H1 (cell line): ENCODE results near the gene TOMM40. TPM values are rescaled to one million over a fixed set of nuclear protein-coding genes. Genes with fewer than 3 reads are reported as not detected.
A peak's percentile ranks its signal among the peaks of the same experiment; 100 is the strongest.
"Not testable (repeated sequence)": the region's sequence is repeated elsewhere in the genome, so short reads cannot be mapped to it uniquely, and the experiment has no call there.

Experiments
- CTCF ChIA-PET: fragments of 300-600 bp; sonication (Branson Sonifier 250); formaldehyde crosslinking; loops from one replicate; lab custom pipeline; 2021; ENCODE audit not compliant: partially characterized antibody; lab: Charles Lee
- POLR2A ChIA-PET: fragments of 300-600 bp; sonication (Branson Sonifier 250); formaldehyde crosslinking; loops from one replicate; lab custom pipeline; 2021; ENCODE audit warnings: inconsistent platforms; ENCODE audit not compliant: partially characterized antibody; lab: Charles Lee
- DNase-seq, 2 experiments: peaks; one replicate each; pipeline versions ENCODE4 v3.0.0 to v3.0.0-alpha.2; 2010 to 2022; ENCODE audit warnings: low spot score in 2 of 2, low read depth in 1 of 2, mixed read lengths in 1 of 2
- FAIRE-seq: peaks from 2 replicates; lab custom pipeline; 2011; peaks lifted over from hg19 to GRCh38; lab: Jason Lieb, UNC
- H2AFZ ChIP-seq: 2 replicates; pipeline ENCODE4 v1.8.1; 2012; ENCODE audit warnings: low read length, inconsistent platforms
- H2AK5ac ChIP-seq: 2 replicates; pipeline ENCODE4 v1.6.1; 2013; ENCODE audit warnings: low read depth, low read length
- H2BK120ac ChIP-seq: replicated peaks from 2 replicates; pipeline ENCODE3; 2013; ENCODE audit warnings: low read depth, low read length, inconsistent platforms
- H2BK12ac ChIP-seq: 2 replicates; pipeline ENCODE4 v1.6.1; 2013; ENCODE audit warnings: low read depth, low read length
- H2BK15ac ChIP-seq: 2 replicates; pipeline ENCODE4 v1.6.1; 2013; ENCODE audit warnings: low read length
- H2BK20ac ChIP-seq: 2 replicates; pipeline ENCODE4 v1.6.1; 2013; ENCODE audit warnings: low read length
- H2BK5ac ChIP-seq: 2 replicates; pipeline ENCODE4 v1.6.1; 2013; ENCODE audit warnings: low read depth, low read length
- H3K14ac ChIP-seq: 2 replicates; pipeline ENCODE4 v1.6.1; 2013; ENCODE audit warnings: inconsistent platforms; ENCODE audit not compliant: insufficient read length
- H3K18ac ChIP-seq: 2 replicates; pipeline ENCODE4 v1.6.1; 2013; ENCODE audit warnings: low read length; ENCODE audit errors: extremely low read depth
- H3K23ac ChIP-seq: 2 replicates; pipeline ENCODE4 v1.6.1; 2013; ENCODE audit warnings: inconsistent platforms; ENCODE audit not compliant: insufficient read length
- H3K23me2 ChIP-seq: 2 replicates; pipeline ENCODE4 v1.6.1; 2013; ENCODE audit warnings: low read depth, low read length
- H3K27ac ChIP-seq: 2 replicates; pipeline ENCODE4 v1.6.1; 2011; ENCODE audit warnings: low read depth, low read length, inconsistent platforms
- H3K27me3 ChIP-seq, 4 experiments: replicated peaks in 1 of 4; 1 replicate in 1 of 4; 2 replicates in 3 of 4; pipeline versions ENCODE4 v1.6.1 to v1.8.1; 2011 to 2013; ENCODE audit warnings: low read length in 3 of 4, mild to moderate bottlenecking in 3 of 4, inconsistent platforms in 2 of 4, mixed read lengths in 2 of 4, moderate library complexity in 1 of 4; ENCODE audit not compliant: control insufficient read depth in 3 of 4, insufficient read depth in 3 of 4; ENCODE audit errors: extremely low read depth in 1 of 4
- H3K36me3 ChIP-seq, 4 experiments: 2 replicates each; pipeline versions ENCODE4 v1.6.1 to v1.8.1; 2011 to 2013; ENCODE audit warnings: mild to moderate bottlenecking in 4 of 4, low read length in 3 of 4, moderate library complexity in 2 of 4, control low read depth in 1 of 4, inconsistent platforms in 1 of 4; ENCODE audit not compliant: insufficient read depth in 4 of 4, control insufficient read depth in 2 of 4
- H3K4ac ChIP-seq: replicated peaks from 2 replicates; pipeline ENCODE3; 2013; ENCODE audit warnings: low read length, low read depth, mixed read lengths, inconsistent platforms; ENCODE audit not compliant: insufficient read length
- H3K4me1 ChIP-seq, 4 experiments: replicated peaks in 1 of 4; 1 replicate in 1 of 4; 2 replicates in 3 of 4; pipeline versions ENCODE4 v1.6.1 to v1.8.1; 2011 to 2013; ENCODE audit warnings: low read length in 3 of 4, inconsistent platforms in 2 of 4, mixed read lengths in 1 of 4; ENCODE audit not compliant: insufficient read depth in 4 of 4, control insufficient read depth in 3 of 4
- H3K4me2 ChIP-seq, 2 experiments: 2 replicates each; pipeline versions ENCODE4 v1.6.1 to v1.8.1; 2011 to 2013; ENCODE audit warnings: low read depth in 2 of 2, low read length in 2 of 2, control low read depth in 1 of 2, inconsistent platforms in 1 of 2, mild to moderate bottlenecking in 1 of 2; ENCODE audit not compliant: insufficient read depth in 1 of 2
- H3K4me3 ChIP-seq, 4 experiments: fragments of 200-600, 300-600 bp in 1 of 4; sonication (generic), shearing (Covaris generic), sonication (Bioruptor Twin) in 1 of 4; 2 replicates each; pipeline versions ENCODE4 v1.5.1 to v1.8.1; 2011 to 2016; ENCODE audit warnings: low read length in 4 of 4, low read depth in 3 of 4, control low read depth in 2 of 4, inconsistent platforms in 2 of 4, mild to moderate bottlenecking in 2 of 4, mixed read lengths in 1 of 4, moderate library complexity in 1 of 4; ENCODE audit not compliant: insufficient read depth in 2 of 4; ENCODE audit errors: extremely low read depth in 1 of 4
- H3K56ac ChIP-seq: replicated peaks from 2 replicates; pipeline ENCODE3; 2013; ENCODE audit warnings: low read depth, mild to moderate bottlenecking, mixed read lengths, low read length, inconsistent platforms; ENCODE audit not compliant: insufficient read length
- H3K79me1 ChIP-seq: 2 replicates; pipeline ENCODE4 v1.6.1; 2013; ENCODE audit warnings: low read depth, low read length, control low read depth
- H3K79me2 ChIP-seq, 2 experiments: 2 replicates each; pipeline versions ENCODE4 v1.6.1 to v1.8.1; 2012 to 2013; ENCODE audit warnings: low read length in 2 of 2, mild to moderate bottlenecking in 2 of 2, inconsistent platforms in 1 of 2; ENCODE audit not compliant: insufficient read depth in 2 of 2, control insufficient read depth in 1 of 2
- H3K9ac ChIP-seq, 4 experiments: replicated peaks in 1 of 4; 1 replicate in 1 of 4; 2 replicates in 3 of 4; pipeline versions ENCODE4 v1.6.1 to v1.8.1; 2011 to 2013; ENCODE audit warnings: low read depth in 3 of 4, low read length in 3 of 4, control low read depth in 2 of 4, mild to moderate bottlenecking in 2 of 4, moderate library complexity in 2 of 4, inconsistent platforms in 1 of 4; ENCODE audit errors: extremely low read depth in 1 of 4
- H3K9me3 ChIP-seq, 2 experiments: 2 replicates each; pipeline versions ENCODE4 v1.6.1 to v1.8.1; 2012 to 2013; ENCODE audit warnings: mild to moderate bottlenecking in 2 of 2, moderate library complexity in 2 of 2, control low read depth in 1 of 2, inconsistent platforms in 1 of 2, low read depth in 1 of 2, low read length in 1 of 2, mixed read lengths in 1 of 2; ENCODE audit not compliant: insufficient read depth in 2 of 2
- H4K20me1 ChIP-seq, 2 experiments: replicated peaks in 1 of 2; 2 replicates each; pipeline versions ENCODE3 to v1.8.1; 2011 to 2013; ENCODE audit warnings: inconsistent platforms in 2 of 2, low read length in 2 of 2, mild to moderate bottlenecking in 1 of 2; ENCODE audit not compliant: insufficient read depth in 2 of 2, control insufficient read depth in 1 of 2
- H4K5ac ChIP-seq: 2 replicates; pipeline ENCODE4 v1.6.1; 2013; ENCODE audit warnings: low read length, low read depth, mixed read lengths, inconsistent platforms; ENCODE audit not compliant: insufficient read length
- H4K8ac ChIP-seq: 2 replicates; pipeline ENCODE4 v1.8.0; 2013; ENCODE audit warnings: mild to moderate bottlenecking, moderate library complexity, low read length, inconsistent platforms; ENCODE audit not compliant: insufficient read depth; ENCODE audit errors: extremely low read depth
- H4K91ac ChIP-seq: replicated peaks from 2 replicates; pipeline ENCODE3; 2013; ENCODE audit warnings: low read length, mixed read lengths, inconsistent platforms; ENCODE audit not compliant: insufficient read length
- POLR2A ChIP-seq, 2 experiments: IDR thresholded peaks; 1 replicate in 1 of 2; 2 replicates in 1 of 2; pipeline ENCODE4 v1.6.1; 2011; ENCODE audit warnings: low read depth in 2 of 2, low read length in 2 of 2, mild to moderate bottlenecking in 2 of 2; ENCODE audit errors: control extremely low read depth in 1 of 2
- whole genome bisulfite sequencing, 2 experiments: shearing (Covaris generic) in 1 of 2; methylation state at CpG; one replicate each; pipeline versions ENCODE4 v1.1.6 to v1.1.7; 2013 to 2015; ENCODE audit warnings: low lambda C conversion rate in 2 of 2, mixed read lengths in 2 of 2, inconsistent platforms in 1 of 2, low coverage in 1 of 2, missing lambda C conversion rate in 1 of 2; ENCODE audit not compliant: insufficient replicate concordance in 2 of 2, insufficient coverage in 1 of 2, insufficient read length in 1 of 2; ENCODE audit errors: extremely low coverage in 1 of 2, missing lambda C conversion rate in 1 of 2; 5-methylcytosine and 5-hydroxymethylcytosine counted together
- polyA plus RNA-seq, 7 experiments: library from polyadenylated mRNA; depleted of rRNA in 3 of 7; stranded (reverse) in 5 of 7; unstranded in 2 of 7; fragments of >200 nt in 5 of 7; fragments of 200-250 nt in 2 of 7; gene quantifications; 1 replicate in 5 of 7; 2 replicates in 1 of 7; 4 replicates in 1 of 7; pipeline versions ENCODE4 v1.2.1 to v1.2.3, GENCODE V29; 2011 to 2013; ENCODE audit warnings: missing spikeins in 2 of 7, mixed read lengths in 2 of 7
- total RNA-seq: library from RNA; stranded (reverse); fragmentation: NEBNext Ultra II Directional; extraction: Animal tissue kit (Norgen Biotek cat#: 25700); gene quantifications from 2 replicates; pipeline ENCODE4 v1.2.1, GENCODE V29; 2021

The TOMM40 gene
- total and polyA plus RNA-seq, 2 of the 8 experiments (the other 6 are each of a cell fraction or from before 2014, with no cell fraction given), result 154 to 179 TPM

GRCh38 chr19:44926245-44927077 lies 35.4 kb downstream of the TOMM40 start:
- not testable (repeated sequence) for FAIRE-seq, H3K9ac ChIP-seq

More at GRCh38 chr19:44926245-44927077, 35.4 kb downstream of the TOMM40 start:
- H3K14ac ChIP-seq, H4K20me1 ChIP-seq, H3K9me3 ChIP-seq, H3K27ac ChIP-seq, H3K56ac ChIP-seq, H3K23ac ChIP-seq, H2BK120ac ChIP-seq, H2AK5ac ChIP-seq, H3K79me1 ChIP-seq: not testable (repeated sequence)
- peak overlapping the region; percentile 91 for H4K8ac ChIP-seq
- CTCF ChIA-PET, result interaction anchor here (0.9 to 1.7 kb wide), 4 partner anchors 17 to 25 kb away, joined by 3 to 6 read pairs (median 4); no protein-coding TSS in a partner anchor
- peak in 1 of 2 experiments; percentile 37; a peak in 1 of 3 replicates for TF ChIP-seq POLR2A (IDR thresholded peaks at IDR 0.05; ENCODE audit: control extremely low read depth in 1 of 2, low read depth in 2 of 2, low read length in 2 of 2)
- TF ChIP-seq, all 59 proteins: peak for 1; not testable (repeated sequence) for 58
- Histone ChIP-seq H4K91ac (peak overlapping the region; percentile 91), H2BK15ac (0 out of 2 replicates have a peak overlapping the region, but pooled peaks have one; percentile 72), H3K4me3 (peak overlapping the region in 2 of 4 experiments; percentile 10 to 45; a peak in 3 of 8 replicates), H3K4me2 (peak overlapping the region; percentile 41 to 61; a peak in 3 of 4 replicates), H3K4ac (peak overlapping the region; percentile 90), H2BK12ac (0 out of 2 replicates have a peak overlapping the region, but pooled peaks have one; percentile 60)
- not testable (repeated sequence) for H2AFZ ChIP-seq, H3K18ac ChIP-seq, H3K36me3 ChIP-seq, H2BK5ac ChIP-seq, DNase-seq, H4K5ac ChIP-seq, H3K79me2 ChIP-seq, H3K4me1 ChIP-seq, H3K27me3 ChIP-seq, H2BK20ac ChIP-seq, H3K23me2 ChIP-seq
- 77% methylated on average over 11 of the region's 19 CpGs; no CpG with 5 or more reads in 1 of the 2 experiments for WGBS, 2 experiments
- POLR2A ChIA-PET, result interaction anchor here (1.0 to 2.9 kb wide), 5 partner anchors 12 to 154 kb away, joined by 3 to 15 read pairs (median 9); partner anchors contain the start of genes APOC1 and APOE
